HG02678 (cell line): ENCODE data around the gene HPSE2.
"Not testable (repeated sequence)": the region's sequence is repeated elsewhere in the genome, so short reads cannot be mapped to it uniquely, and the experiment has no call there.

ENCODE experiments used
- ATAC-seq: cut with Tn5 transposase; IDR thresholded peaks from one replicate; pipeline ENCODE4 v1.9.1; 2021; ENCODE audit warnings: mild to moderate bottlenecking, moderate library complexity; ENCODE audit not compliant: unreplicated experiment

Gene HPSE2

DNA sequence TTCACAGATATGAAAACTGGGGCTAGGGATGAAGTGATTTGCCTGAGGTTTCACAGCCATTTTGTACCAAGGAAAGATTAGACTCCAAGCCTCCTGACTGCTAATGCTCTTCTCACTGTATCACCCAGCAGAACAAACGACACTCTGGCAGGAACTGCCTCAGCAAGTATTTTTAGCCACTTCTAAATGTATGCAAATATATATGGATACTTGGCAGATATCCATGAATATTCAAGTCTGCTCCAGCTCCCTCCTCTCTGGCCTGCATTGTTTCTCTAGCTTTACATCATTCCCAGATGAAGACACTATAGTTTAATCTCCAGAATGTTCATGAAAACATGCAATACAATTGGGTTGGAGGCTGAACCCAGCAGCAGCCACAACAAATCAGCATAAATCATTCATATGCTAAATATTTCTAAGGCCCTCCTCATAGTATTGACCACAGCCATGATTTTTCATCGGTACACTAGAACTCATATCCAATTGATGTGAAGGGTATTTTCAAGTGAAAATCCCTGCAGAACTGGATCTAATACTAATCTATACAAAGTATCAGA, 65.5 kb downstream of the HPSE2 start:
- no peak for ATAC-seq

DNA sequence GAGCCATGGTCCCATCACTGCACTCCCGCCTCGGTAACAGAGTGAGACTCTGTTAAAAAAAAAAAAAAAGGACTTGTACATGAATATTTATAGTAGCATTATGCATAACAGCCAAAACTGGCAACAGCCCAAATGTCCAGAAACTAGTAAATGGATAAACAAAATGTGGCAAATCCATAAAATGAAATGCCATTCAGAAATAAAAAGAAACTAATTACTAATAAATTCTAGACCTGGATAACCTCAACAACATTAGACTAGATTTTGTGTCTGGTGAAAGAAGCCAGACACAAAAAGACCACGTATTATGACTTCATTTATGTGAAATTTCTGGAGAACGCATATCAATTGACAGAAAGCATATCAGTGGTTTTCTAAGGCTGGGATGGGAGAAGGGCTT, 74.5 kb downstream of the HPSE2 start:
- no peak for ATAC-seq

DNA sequence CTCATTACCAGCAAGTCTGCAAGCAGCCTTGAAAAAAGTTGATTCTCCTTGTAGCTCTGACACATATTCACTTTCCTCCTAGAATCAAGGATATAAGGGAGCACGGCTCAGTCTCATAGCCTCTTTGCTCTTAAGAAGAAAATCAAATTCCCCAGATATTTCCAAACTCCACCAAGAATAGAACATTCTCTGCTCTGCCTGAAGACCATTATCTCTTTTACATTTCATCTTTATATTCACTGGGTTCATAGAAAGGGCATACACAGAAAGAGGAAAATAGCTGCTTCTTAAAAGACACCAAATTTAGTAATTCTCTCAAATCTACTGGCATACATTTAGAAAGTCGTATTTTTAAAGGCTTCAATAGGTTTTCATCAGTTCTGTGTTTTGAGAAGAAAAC, 92.0 kb downstream of the HPSE2 start:
- no peak for ATAC-seq

DNA sequence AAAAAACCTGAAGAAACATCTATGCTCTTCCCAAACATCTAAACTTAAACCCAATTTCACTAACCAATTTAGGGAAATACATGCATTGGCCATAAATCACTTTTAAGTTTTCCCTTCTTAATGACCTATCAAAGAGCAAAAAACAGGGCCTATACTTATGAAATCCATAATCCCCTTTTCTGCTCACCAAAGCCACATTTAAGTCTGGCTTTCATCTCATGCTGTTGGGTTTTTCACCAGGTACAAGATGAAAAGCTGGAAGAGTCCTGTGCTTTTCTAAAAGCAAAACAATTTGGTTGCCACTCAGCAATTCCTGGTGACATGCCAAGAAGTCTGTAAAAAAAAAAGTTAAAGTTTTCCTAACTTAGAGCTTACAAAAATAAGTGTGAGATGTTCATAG, 92.6 kb downstream of the HPSE2 start:
- ATAC-seq, result no peak

DNA sequence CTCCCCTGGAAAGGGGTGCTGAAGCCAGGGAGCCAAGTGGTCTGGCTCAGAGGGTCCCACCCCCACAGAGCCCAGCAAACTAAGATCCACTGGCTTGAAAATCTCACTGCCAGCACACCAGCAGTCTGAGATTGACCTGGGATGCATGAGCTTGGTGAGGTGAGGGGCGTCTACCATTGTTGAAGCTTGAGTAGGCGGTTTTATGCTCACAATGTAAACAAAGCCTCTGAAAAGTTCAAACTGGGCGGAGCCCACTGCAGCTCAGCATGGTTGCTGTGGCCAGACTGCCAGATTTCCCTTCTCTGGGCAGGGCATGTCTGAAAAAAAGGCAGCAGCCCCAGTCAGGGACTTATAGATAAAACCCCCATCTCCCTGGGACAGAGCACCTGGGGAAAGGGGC, 102.8 kb downstream of the HPSE2 start:
- ATAC-seq, result not testable (repeated sequence)

DNA sequence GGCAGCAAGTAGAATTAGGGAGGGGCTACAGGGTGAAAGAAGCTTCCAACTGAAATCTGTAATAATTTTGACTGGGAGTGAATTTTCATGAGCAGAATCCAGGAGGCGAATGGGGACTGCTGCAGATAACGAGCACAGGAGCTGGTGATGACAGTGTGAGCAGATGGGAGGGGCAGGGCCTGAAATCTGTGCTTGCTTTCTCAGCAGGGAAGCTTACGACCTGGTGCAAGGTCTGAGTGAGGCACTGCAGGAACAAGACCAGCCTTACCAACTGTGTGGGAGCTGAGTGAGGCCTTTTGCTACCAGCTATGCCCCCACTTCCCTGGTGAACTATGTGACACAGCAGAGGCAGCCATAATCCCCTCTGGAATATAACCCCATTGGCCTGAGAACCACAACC, 109.8 kb downstream of the HPSE2 start:
- no peak for ATAC-seq

DNA sequence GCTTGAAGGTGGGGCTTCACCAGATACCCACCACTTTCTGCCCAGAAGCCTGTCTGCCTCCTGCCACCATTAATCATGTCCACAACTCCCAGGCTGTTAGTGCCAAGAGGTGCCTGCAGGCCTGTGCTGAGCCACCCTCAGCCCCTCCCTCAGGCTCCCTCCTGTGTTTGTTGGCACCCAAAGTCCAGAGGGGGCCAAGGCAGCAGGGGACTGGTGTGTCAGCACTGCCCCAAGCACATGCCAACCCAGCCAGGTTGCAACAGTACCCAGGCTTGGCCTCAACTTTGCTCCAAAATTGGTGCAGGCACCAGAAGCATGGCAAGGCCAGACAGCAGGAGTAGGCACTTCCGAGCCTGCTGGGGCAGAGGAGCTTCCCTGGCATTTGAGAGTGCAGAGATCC, 111.3 kb downstream of the HPSE2 start:
- no peak for ATAC-seq

DNA sequence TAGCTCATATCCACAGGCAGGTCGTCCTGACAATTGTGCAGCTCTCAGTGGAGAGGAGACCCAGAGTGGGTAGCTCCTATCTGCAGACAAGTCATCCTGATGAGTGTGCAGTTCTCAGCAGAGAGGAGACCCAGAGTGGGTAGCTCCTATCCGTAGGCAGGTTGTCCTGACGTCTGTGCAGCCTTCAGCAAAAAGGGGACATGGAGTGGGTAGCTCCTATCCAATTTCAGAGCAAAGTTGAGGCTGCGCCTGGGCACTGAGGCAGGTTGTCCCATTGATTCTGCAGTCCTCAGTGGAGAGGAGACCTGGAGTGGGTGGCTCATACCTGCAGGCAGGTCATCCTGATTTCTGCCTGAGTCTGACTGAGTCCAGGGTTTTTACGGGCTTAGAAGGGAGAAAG, 111.8 kb downstream of the HPSE2 start:
- ATAC-seq, result no peak

DNA sequence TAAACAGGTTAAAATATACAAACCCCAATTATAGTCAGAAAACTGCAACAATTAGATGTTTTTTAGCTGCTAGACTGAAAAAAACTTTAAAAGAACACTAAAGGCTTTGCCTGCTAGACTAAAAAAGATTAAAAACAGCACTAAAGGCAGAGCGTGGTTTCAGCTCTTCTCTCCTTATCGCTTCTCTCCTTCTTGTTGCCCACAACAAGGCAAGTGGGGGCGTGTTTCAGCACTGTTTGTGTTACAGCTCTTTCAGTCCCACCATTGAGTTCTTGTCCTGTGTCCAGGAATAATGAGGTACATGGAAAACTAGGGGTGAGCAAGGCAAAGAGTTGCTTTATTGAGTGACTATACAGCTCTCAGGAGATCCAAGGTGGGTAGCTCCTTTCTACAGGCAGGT, 112.3 kb downstream of the HPSE2 start:
- no peak for ATAC-seq

DNA sequence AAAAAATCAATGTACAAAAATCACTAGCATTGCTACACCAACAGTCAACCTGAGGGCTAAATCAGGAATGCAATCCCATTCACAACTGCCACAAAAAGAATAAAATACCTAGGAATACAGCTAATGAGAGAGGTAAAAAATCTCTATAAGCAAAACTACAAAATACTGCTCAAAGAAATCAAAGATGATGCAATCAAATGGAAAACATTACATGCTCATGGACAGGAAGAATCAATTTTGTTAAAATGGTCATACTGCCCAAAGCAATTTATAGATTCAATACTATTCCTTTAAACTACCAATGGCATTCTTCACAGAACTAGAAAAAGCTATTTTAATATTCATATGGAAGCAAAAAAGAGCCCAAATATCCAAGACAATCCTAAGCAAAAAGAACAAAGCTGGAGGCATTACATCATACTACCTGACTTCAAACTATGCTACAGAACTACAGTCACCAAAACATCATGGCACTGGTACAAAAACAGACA, 116.3 kb downstream of the HPSE2 start:
- no peak for ATAC-seq

DNA sequence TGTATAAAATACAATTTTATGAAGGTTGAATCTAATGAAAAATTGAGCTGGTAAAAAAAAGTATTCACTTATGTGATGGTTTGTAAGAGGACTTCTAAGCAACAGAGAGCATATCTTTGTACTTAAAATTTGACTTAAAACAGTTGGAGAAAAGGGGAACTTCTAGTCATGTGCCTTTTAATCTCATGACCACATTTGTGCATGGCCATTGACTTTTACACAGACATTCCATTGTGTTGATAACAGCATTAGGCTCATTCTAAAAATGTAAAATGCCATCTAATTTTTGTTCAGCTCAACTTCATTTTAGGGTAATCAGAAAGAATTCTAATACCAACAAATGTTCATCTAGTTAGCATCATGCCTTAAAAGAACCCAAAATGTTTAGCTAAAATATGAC, 119.9 kb downstream of the HPSE2 start:
- no peak for ATAC-seq

DNA sequence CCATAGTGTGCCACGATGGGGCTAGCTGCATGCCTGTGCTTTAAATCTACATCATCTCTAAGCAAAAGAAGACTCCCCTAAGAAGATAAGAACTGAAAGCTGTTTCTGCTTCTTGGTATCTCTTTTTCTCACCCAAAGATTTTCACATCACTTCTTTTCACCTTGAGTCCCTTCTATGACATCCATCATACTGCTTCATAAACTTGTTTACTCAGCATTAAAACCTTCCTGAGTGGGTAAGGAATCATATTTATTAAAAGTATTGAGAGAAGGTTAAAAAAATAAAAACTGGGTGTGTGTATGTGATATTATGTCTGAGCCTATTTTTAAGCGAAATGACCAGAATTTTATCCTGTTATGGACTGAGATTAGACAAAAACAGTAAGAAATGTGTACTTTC, 150.3 kb downstream of the HPSE2 start:
- ATAC-seq, result no peak

DNA sequence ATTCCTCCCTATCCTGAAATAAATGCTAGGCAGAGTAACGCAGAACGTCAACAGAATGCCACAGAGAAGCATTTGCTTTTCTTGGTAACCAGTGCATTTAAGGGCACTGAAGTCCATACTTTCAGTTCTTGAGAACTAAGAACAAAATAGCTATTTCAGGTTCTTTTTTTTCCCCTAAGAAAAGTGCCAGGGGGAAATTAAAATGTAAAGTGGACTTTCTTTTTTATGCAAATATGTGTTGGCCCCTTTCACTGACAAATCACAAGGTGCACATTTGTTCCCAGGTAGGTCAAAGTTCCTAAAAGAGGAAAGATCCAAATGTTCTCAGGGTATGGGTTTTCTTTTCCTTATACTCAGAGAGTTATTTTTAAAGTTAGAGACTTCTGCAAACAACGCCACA, 151.5 kb downstream of the HPSE2 start:
- no peak for ATAC-seq

DNA sequence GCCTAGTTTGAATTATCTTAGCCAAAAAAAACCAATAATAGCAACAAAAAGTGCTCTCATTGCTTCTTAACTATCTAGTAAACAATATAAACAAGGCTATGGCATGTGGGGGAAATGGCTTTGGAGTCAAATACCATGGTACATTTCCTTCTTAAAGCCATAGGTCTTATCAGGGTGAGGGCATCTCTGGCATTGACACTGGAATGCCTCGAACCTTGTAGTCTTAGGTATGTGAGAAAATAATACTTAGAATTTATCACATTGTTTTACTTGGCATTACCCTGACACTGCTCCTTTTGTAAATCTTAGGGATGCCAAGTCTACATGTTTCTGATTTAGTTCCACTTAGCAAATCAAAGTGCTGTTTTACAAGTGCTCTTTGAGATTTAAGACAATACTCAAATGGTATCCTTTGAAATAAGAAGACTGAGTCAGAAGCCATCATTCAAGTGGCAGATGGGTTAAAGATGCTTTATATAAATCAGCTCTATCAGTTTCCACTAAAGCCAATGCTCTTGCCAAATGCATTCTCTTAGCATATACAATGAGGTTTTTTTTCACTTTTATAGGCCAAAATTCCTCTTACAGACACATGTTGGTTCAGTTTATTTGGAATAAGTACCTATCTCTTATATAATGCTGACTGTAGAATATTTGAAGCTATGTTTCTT, 155.2 kb downstream of the HPSE2 start:
- ATAC-seq, result no peak

DNA sequence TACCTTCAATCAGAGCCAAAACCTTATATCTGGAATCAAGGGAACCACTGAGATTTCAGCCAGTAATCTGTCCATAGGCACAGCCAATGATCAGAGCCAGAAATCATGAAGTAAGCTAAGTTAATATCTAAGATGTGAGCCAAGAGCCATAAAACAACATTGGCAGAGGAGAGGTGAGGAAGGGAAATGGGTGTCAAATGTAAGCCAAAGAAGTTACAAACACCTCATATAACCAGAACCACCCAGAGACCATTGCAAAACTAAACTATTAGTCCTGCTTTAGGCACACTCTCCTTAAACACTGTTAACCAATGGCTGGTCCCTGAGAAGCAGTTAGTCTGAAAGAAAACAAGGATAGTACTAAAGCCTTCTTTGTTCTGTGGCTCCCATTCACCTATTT, 173.1 kb downstream of the HPSE2 start:
- ATAC-seq, result no peak

DNA sequence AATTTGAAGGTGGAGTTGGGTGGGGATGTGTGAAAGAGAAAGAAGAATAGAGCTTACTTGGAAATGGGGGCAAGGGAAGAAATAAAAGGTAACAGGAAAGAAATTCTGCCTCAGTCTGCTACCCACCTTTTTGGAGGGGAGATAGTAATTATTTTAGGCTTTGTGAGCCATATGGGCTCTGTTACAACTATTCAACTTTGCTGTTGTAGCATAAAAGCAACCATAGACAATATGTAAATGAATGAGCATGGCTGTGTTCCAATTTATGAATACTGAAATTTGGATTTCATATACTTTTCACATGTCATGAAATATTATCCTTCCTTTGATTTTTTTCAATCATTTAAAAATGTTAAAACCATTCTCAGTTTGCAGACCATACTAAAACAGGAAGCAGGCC, 176.9 kb downstream of the HPSE2 start:
- no peak for ATAC-seq

DNA sequence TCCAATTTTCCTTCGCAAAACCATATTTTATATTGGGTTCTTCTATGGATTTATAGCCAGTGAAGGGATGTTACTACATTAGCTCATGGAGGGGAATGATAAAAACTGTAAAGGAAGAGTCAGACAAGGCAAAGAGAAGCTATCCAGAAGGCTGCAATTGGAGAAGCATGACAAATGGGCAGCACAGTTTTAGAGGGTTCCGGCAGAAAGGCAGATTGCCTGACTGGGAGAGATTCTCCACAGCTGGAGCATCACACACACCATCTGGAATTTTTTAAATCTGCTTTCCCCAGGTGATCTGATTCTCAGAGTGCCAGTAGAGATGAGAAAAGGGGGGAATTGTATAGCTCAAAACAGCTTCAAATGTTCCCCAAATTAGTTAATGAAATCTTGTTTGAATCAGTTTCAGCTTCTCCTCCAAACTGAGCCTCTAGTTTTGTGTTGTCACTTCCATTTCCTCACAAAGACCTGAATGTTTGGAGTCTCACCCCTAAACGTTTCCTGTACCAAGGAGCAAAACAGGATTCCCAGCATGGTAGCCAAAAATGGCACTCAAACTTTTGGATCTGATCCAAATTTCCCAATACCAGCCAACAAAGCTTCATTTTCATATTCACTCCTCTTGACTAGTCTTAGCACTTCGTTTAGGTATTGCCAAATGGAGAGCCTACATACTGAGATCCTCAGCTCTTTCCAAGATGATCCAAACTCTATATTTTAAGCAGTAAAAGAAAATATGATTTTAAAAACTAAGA, 177.5 kb downstream of the HPSE2 start:
- ATAC-seq, result no peak

DNA sequence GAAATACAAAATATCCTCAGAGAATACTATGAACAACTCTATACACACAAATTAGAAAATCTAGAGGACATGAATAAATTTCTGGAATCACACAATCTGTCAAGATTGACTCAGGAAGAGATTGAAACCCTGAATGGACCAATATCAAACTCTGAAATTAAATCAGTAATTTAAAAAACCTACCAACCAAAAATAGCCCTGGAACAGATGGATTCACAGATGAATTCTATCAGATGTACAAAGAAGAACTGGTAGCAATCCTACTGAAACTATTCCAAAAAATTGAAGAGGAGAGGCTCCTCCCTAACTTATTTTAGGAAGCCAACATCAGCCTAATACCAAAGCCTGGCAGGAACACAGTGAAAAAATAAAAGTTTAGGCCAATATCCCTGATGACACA, 190.0 kb downstream of the HPSE2 start:
- no peak for ATAC-seq

DNA sequence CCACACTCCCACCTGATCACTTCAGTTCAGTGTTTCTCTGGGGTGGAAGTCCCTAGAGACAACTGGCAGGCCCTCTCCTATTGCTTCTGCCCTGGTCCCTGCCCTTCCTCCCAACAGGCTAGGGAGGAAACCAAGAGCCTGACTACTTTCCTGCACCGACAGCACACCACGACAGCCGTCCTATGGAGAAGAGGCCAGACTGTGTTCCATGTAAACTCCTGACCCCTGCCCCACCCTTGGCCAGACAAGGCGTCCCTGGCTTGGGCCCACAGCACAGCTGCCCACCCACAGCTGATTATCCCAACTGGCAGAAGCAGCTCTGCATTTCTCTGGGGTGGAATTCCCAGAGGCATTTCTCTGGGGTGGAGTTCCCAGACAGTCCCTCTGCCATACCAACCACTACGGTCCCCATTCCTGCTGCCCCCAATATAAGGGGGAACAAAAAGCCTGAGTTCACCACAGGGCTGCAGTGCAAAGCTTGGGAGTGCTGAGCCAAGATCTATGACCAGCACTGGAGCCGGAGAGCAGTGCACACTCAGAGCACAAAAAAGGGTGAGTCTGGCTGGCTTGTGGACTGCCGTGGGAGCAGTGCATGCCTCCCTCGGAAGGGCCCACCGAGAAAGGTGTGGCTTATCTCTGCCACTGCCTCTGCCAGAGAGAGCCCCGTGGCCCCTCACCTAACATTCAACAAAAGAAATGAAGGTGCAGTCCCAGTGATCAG, 193.4 kb downstream of the HPSE2 start:
- ATAC-seq, result no peak

DNA sequence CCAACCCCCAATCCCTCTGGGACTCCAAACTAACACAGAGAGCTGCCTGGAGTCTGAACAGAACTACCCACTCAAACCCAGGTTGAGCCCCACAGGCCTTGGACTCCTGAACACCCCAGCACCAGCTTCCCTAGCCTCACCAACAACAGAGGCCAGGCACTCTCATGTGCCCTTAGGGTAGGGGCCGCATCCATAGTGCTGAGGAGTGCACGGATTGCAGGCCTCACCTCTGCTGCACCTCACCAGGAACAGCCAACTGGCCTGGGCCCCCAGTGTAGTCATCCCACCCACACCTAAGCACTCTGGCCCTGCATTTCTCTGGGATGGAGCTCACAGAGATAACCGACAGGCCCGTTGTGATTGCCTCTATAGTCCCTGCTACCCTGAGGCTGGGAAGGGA, 194.2 kb downstream of the HPSE2 start:
- no peak for ATAC-seq

DNA sequence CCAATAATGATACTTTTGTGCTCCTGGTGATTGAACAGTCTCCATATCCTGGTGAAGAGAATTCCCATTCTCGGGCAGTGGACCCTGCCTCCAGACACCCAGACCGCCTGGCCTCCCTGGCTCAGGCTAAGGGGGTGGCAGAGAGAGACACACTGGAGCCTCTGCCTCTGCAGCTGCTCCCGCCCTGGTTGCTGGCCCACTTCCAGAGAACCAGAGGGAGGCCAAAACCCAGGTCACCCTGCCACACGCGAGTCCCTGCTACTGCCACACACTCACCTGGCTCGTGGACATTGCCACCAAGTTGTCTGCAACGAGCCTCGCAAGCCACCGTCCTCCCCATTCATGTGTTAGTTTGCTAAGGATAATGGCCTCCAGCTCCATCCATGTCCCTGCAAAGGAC, 221.8 kb downstream of the HPSE2 start:
- no peak for ATAC-seq

DNA sequence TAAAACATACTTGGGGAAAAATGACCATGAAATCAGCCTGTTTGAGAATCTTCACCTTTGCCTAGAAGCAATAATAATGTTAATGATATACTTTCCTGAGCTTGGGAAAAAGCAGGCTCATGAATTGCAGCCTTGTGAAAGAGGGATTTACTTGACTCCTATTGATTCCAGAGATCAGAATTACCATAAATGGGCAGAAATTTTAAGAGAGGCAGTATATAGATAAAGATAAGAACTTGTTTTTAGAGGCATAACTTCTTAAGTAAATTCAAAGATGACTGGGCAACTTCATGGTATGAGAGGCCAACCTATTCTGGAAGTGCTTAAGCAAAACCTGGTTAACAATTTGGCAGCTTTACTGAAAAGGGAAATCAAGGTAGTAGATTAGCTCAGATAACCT, 225.4 kb downstream of the HPSE2 start:
- ATAC-seq, result no peak
